SU-DHL-6 (cell line): ENCODE results near the gene KPNA4.

ENCODE experiments used
- H2AFZ ChIP-seq: fragments of 200-600 bp; sonication (generic); 2 replicates; pipeline ENCODE4 v1.6.1; 2014; ENCODE audit warnings: low read depth, mild to moderate bottlenecking, moderate library complexity, mixed read lengths, antibody characterized with exemption, low read length; ENCODE audit not compliant: severe bottlenecking
- H3F3A ChIP-seq: fragments of 200-600 bp; shearing (Covaris generic); 2 replicates; pipeline ENCODE4 v1.6.0; 2016; ENCODE audit warnings: antibody characterized with exemption, mild to moderate bottlenecking; ENCODE audit not compliant: insufficient read depth
- H3K27ac ChIP-seq: fragments of 200-600 bp; sonication (generic); 2 replicates; pipeline ENCODE4 v1.5.1; 2016; ENCODE audit warnings: low read depth, mild to moderate bottlenecking, low read length, moderate library complexity, mixed read lengths
- H3K27me3 ChIP-seq: fragments of 200-600 bp; sonication (generic), shearing (Covaris generic); 2 replicates; pipeline ENCODE4 v1.6.0; 2014; ENCODE audit warnings: mild to moderate bottlenecking, low read length
- H3K36me3 ChIP-seq: fragments of 200-600 bp; sonication (generic); 2 replicates; pipeline ENCODE4 v1.6.1; 2014; ENCODE audit warnings: mild to moderate bottlenecking, low read length, mixed read lengths
- H3K4me2 ChIP-seq: fragments of 300-600, 200-600 bp; shearing (Covaris generic), sonication (generic); 2 replicates; pipeline ENCODE4 v1.6.0; 2014; ENCODE audit warnings: low read length, low read depth, mild to moderate bottlenecking; ENCODE audit not compliant: poor library complexity, severe bottlenecking
- H3K4me3 ChIP-seq: fragments of 200-600 bp; sonication (generic); 2 replicates; pipeline ENCODE4 v1.5.1; 2014; ENCODE audit warnings: antibody characterized with exemption, low read length, mild to moderate bottlenecking, mixed read lengths; ENCODE audit not compliant: insufficient read depth, poor library complexity, severe bottlenecking
- H3K79me2 ChIP-seq: fragments of 200-600 bp; sonication (generic); 2 replicates; pipeline ENCODE4 v1.6.1; 2014; ENCODE audit warnings: mild to moderate bottlenecking, low read length, moderate library complexity; ENCODE audit not compliant: insufficient read depth
- H3K9ac ChIP-seq: fragments of 200-600 bp; sonication (generic); 2 replicates; pipeline ENCODE4 v1.7.0; 2014; ENCODE audit warnings: mild to moderate bottlenecking, low read length
- H3K9me2 ChIP-seq: fragments of 200-600 bp; sonication (generic); replicated peaks from 2 replicates; pipeline ENCODE4 v1.6.1; 2014; ENCODE audit warnings: low read length; ENCODE audit not compliant: insufficient read depth
- H3K9me3 ChIP-seq: fragments of 200-600 bp; sonication (generic); 2 replicates; pipeline ENCODE4 v1.6.1; 2014; ENCODE audit warnings: low read length, mixed read lengths; ENCODE audit not compliant: insufficient read depth
- H4K20me1 ChIP-seq: fragments of 200-600 bp; sonication (generic); 2 replicates; pipeline ENCODE4 v1.6.1; 2014; ENCODE audit warnings: low read depth, mild to moderate bottlenecking, antibody characterized with exemption, low read length, moderate library complexity, mixed read lengths
- EZH2phosphoT487 ChIP-seq: fragments of 200-600 bp; sonication (generic), shearing (Covaris generic); conservative IDR thresholded peaks from 2 replicates; pipeline ENCODE4 v1.6.1; 2018; ENCODE audit warnings: mild to moderate bottlenecking, antibody characterized with exemption, low read length, moderate library complexity, mixed read lengths
- TF ChIP-seq, protein P1 (sequence below): fragments of 200-600 bp; sonication (generic); IDR thresholded peaks from one replicate; pipeline ENCODE4 v1.5.1; 2017; ENCODE audit warnings: antibody characterized with exemption, mild to moderate bottlenecking, low read length, moderate library complexity; ENCODE audit not compliant: insufficient read depth, poor library complexity, severe bottlenecking

Gene KPNA4

DNA sequence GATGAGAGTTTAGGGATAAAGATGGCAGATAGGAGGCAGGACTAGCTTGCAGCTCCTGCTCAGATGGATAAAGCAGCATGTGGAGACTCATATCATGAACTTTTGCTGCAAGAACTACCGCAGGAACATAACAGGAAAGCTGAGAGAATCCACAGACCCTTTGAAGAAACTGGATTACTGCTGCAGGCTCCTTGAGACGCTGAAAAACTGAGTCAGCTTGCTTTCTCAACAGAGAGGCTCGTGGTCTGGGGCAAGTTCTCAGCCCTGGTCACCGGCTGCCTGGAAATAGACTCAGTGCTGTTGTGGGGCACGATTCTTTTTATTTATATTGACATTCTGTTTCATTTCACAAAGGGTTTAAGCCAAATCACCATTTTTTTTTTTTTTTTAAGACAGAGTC is 87.0 kb downstream of the KPNA4 start:
- no peaks in the 10 kb centered on the region for H3K9me2 ChIP-seq
- TF ChIP-seq, protein P1, sequence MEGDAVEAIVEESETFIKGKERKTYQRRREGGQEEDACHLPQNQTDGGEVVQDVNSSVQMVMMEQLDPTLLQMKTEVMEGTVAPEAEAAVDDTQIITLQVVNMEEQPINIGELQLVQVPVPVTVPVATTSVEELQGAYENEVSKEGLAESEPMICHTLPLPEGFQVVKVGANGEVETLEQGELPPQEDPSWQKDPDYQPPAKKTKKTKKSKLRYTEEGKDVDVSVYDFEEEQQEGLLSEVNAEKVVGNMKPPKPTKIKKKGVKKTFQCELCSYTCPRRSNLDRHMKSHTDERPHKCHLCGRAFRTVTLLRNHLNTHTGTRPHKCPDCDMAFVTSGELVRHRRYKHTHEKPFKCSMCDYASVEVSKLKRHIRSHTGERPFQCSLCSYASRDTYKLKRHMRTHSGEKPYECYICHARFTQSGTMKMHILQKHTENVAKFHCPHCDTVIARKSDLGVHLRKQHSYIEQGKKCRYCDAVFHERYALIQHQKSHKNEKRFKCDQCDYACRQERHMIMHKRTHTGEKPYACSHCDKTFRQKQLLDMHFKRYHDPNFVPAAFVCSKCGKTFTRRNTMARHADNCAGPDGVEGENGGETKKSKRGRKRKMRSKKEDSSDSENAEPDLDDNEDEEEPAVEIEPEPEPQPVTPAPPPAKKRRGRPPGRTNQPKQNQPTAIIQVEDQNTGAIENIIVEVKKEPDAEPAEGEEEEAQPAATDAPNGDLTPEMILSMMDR = no peak
- TF ChIP-seq EZH2phosphoT487 = no peak
- no peak overlapping the region for H3K27ac ChIP-seq
- H3F3A ChIP-seq = no peaks in the 10 kb centered on the region
- no peaks in the 10 kb centered on the region; the same call in 1 of the 2 replicates for H3K27me3 ChIP-seq
- no peak overlapping the region for H3K4me2 ChIP-seq
- no peaks in the 10 kb centered on the region for H3K36me3 ChIP-seq
- H3K9ac ChIP-seq = no peak overlapping the region
- H3K79me2 ChIP-seq = no peaks in the 10 kb centered on the region
- no peaks in the 10 kb centered on the region for H4K20me1 ChIP-seq
- no peak overlapping the region for H3K4me3 ChIP-seq
- no peak overlapping the region for H2AFZ ChIP-seq
- no peaks in the 10 kb centered on the region for H3K9me3 ChIP-seq

- no peaks in the 10 kb centered on the region for H3K36me3 ChIP-seq
Measured at GRCh38 chr3:160477750-160478149, 87.6 kb downstream of the KPNA4 start.

GRCh38 chr3:160475884-160476283 is 89.5 kb downstream of the KPNA4 start:
- H3K9ac ChIP-seq = no peak overlapping the region
- no peaks in the 10 kb centered on the region for H4K20me1 ChIP-seq
- no peak overlapping the region for H3K27ac ChIP-seq
- H2AFZ ChIP-seq = no peak overlapping the region
- peaks cover 3% of the 10 kb centered on the region; the same call in 1 of the 2 replicates for H3K27me3 ChIP-seq
- H3K9me2 ChIP-seq = no peaks in the 10 kb centered on the region
- no peaks in the 10 kb centered on the region for H3K36me3 ChIP-seq
- no peak overlapping the region for H3K4me2 ChIP-seq
- H3K4me3 ChIP-seq = no peak overlapping the region
- H3F3A ChIP-seq = no peaks in the 10 kb centered on the region
- TF ChIP-seq, protein P1 = no peak
- H3K79me2 ChIP-seq = no peaks in the 10 kb centered on the region
- H3K9me3 ChIP-seq = peaks cover 4% of the 10 kb centered on the region; the same call in 1 of the 2 replicates

More at GRCh38 chr3:160477750-160478149, 87.6 kb downstream of the KPNA4 start:
- TF ChIP-seq, protein P1 = no peak
- TF ChIP-seq EZH2phosphoT487 = no peak
- Histone ChIP-seq H3K9ac (no peak overlapping the region), H4K20me1 (no peaks in the 10 kb centered on the region), H3K4me3 (no peak overlapping the region), H3K4me2 (no peak overlapping the region), H3K79me2 (no peaks in the 10 kb centered on the region), H3K27me3 (peaks cover 3% of the 10 kb centered on the region; the same call in 1 of the 2 replicates), H3K9me2 (no peaks in the 10 kb centered on the region), H3K27ac (no peak overlapping the region), H3K9me3 (no peaks in the 10 kb centered on the region), H3F3A (no peaks in the 10 kb centered on the region), H2AFZ (no peak overlapping the region)

DNA sequence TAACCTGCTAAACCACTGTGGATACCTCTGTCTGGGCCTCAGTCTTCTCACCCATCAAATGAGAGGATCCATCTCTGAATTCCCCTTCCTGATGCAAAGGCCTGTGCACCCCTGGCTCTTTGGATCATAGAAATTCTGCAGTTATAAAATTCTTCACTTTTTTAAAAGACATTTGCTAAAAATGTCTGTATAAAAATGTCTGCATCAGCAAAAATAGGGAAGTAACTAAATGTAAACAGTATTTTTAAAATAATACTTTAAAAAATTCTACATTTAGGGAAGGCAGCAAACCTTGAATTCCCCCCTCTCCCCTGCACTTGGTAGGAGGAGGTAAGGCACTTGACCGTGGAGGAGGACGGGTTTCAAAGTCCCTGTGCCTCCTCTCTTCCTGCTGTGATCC is 90.2 kb downstream of the KPNA4 start:
- H3K9me2 ChIP-seq = no peaks in the 10 kb centered on the region
- no peaks in the 10 kb centered on the region for H4K20me1 ChIP-seq
- peaks cover 3% of the 10 kb centered on the region; the same call in 1 of the 2 replicates for H3K27me3 ChIP-seq
- H3K36me3 ChIP-seq = no peaks in the 10 kb centered on the region
- no peak overlapping the region for H3K27ac ChIP-seq
- peaks cover 11% of the 10 kb centered on the region; the same call in 1 of the 2 replicates for H3K9me3 ChIP-seq
- no peaks in the 10 kb centered on the region for H3K79me2 ChIP-seq
- H3K4me3 ChIP-seq = no peak overlapping the region
- TF ChIP-seq, protein P1 = no peak
- TF ChIP-seq EZH2phosphoT487 = no peak
- no peaks in the 10 kb centered on the region for H3F3A ChIP-seq
- H2AFZ ChIP-seq = no peak overlapping the region
- no peak overlapping the region for H3K4me2 ChIP-seq
- no peak overlapping the region for H3K9ac ChIP-seq
